Measurements from ENCODE around the gene EXOC3L1.

GRCh38 chr16:67190041-67190440, at the start of gene EXOC3L1:
- TF ChIP-seq POLR2A (IDR thresholded peaks at IDR 0.05) (no peak), CTCF (IDR thresholded peaks at IDR 0.05) (no peak)
